Activated CD8-positive, alpha-beta memory T cell treated with anti-CD3 and anti-CD28 coated beads, Interleukin-2, amount 50 U/mL, for 1 hour (primary cell): ENCODE results near the gene MLYCD.

Experiments
- DNase-seq: peaks from one replicate; pipeline ENCODE4 v3.0.0-alpha.2; 2020; ENCODE audit errors: extremely low read depth

The MLYCD gene

GRCh38 chr16:83925957-83926725 lies 27.2 kb downstream of the MLYCD start:
- DNase-seq: no peak

DNA sequence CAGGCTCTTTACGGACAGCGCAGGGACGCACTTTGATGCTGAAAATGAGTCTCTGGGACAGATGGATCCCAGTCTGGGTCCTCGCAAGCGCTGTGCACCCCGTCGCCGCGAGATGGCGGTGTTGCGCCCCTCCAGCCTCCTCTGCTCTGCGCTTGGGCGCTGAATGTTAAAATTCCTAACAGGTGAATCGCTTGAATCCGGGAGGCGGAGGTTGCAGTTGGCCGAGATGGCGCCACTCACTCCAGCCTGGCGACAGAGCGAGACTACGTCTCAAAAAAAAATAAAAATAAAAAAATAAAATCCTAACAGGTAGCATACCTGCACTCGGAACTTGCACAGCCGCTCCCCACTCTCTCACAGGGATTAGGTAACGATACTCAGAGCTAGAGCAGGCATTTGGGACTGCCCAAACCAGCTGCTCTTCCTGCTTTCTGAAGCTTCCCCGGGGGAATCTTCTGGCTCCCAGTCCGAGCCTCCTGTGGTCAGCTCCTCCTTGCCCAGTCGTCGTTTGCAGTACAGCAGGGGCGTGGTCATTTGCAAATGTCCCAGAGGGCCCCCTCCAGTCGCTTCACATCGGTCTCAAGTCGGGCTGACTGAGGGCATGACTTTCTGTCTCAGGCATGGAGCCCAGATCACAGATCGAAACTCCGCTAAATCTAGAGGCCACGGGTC lies 27.9 kb downstream of the MLYCD start:
- no peak for DNase-seq

DNA sequence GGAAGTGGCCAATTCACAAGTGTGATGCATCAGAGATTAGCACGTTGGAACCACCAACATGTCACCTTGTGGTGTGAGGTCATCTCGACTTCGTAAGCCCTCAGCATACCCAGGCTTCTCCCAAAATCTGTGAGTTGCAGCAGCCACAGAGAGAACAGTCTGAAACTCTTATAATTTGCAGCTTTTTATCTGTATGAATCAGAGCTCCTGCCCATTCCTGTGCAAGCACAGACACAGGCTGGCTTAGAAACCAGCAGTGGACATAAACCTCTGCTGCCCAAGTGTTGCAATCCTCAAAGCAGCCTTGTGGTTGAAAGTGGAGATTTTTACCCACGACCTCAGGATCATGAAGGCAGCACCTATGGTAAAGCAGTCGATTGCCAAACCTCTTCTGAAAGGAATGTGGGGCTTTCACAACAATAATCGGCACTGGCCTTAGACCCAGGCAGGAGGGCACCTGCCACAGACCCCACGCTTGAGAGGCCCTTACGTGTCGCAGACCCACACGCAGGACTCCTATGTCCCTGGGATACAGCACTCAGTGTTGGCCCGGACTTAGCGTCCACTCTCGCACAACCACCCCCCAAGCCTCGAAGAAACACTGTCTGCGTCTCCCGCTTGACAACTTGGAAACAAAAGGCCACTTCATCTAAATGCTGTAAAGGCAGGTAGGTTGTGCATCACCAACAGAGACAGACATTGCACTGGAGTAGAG lies 29.6 kb downstream of the MLYCD start:
- no peak for DNase-seq

- no peak for DNase-seq
These were observed 31.1 kb downstream of the MLYCD start for GRCh38 chr16:83929811-83930555.

GRCh38 chr16:83930730-83931500 lies 32.0 kb downstream of the MLYCD start:
- no peak for DNase-seq

- no peak for DNase-seq
These were observed 32.6 kb downstream of the MLYCD start for GRCh38 chr16:83931556-83931955.

DNA sequence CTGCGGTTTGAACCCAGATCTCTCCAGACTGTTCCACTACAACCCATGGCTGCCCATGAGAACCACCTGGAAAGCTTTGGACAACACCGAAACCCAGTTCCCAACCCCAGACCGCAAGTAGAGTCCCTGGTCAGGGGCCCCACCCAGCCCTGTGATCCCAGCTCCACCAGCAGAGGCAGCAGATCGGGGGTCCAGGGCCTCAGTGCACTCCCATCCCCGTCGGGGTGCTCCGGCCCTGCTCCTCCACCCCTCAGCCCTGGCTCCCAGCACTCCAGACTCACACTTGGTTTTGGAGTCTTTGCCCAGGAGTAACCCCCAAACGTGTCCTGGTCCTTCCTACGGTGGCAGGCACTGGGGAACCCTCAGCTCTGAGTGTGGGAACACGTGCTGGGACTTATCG lies 33.4 kb downstream of the MLYCD start:
- DNase-seq: no peak

DNA sequence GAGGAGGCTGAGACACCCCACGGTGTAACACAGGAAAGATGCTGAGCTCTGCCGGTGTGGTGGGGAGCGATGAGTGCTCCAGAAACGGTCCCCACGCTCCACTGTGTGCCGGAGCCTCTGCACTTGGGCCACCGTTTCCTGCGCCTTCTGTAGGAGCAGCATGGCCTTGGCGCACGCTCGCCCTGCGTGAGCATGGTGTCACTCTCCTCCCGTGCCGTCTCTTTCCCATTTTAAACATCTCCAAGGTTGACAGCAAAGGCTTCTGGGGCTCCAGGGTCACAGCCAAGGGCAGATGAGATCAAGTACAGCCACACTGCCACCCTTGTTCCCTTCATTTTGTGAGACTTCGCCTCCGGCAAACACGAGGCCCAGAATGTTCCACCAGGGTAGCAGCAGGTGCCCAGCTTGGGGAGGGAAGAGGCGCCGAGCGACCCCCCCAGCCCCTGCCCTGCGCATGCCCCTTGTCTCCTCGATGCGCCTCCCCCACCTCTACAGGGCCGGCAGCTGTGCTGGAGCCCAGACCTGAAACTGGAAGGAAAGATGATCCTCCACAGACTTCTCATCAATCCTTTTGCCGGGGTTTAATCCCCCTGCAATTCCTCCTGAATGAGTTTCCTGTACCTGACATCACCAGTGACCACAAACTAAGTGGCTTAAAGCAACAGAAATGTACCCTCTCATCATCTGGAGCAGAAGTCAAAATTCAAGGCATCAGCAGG lies 34.2 kb downstream of the MLYCD start:
- DNase-seq: no peak

GRCh38 chr16:83933885-83934683 lies 35.2 kb downstream of the MLYCD start:
- no peak for DNase-seq

- no peak for DNase-seq
These were observed 35.7 kb downstream of the MLYCD start for GRCh38 chr16:83934684-83934977.

- DNase-seq: no peak
These were observed 36.3 kb downstream of the MLYCD start for GRCh38 chr16:83935005-83935857.

DNA sequence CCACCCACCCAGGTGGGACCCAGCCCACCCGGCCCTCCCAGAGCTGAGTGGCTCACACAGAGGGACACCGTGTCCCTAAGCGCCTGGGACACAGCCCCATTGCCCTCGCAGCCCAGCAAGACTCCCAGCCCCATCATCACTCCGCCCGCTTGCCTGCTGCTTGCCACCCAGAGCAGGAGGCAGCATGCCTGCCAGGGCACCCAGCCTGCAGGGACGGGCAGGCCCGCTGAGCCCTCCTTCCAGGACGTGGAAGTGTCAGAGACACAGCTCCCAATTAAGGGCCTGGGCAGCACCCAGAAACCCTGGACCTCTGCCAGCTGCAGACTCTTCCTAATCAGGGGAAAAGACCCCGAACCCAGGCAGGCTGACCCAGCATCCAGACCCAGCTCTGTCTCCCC lies 36.9 kb downstream of the MLYCD start:
- no peak for DNase-seq

GRCh38 chr16:83936581-83937165 lies 37.8 kb downstream of the MLYCD start:
- DNase-seq: no peak

DNA sequence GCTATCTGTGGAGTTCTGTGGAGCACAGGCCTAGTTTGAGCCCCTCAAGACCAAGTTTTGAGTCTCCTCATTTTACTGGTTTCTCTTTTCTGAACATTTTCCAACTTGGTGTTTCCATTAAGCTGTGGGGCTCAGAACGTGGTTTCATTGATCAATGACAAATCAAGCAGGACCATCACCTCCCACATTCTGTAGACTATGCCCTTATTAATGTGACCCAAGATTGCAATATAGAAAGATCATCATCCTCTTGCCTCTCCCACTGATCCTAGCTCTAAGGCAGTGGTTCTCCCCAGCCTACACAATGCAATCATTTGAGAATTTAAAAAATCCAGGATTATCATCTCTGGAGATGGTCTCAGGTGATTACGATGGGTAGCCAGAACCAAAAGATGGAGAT lies 38.4 kb downstream of the MLYCD start:
- no peak for DNase-seq

- no peak for DNase-seq
These were observed 39.3 kb downstream of the MLYCD start for GRCh38 chr16:83937922-83938885.

- DNase-seq: no peak
These were observed 40.4 kb downstream of the MLYCD start for GRCh38 chr16:83939266-83939855.

- no peak for DNase-seq
These were observed 41.2 kb downstream of the MLYCD start for GRCh38 chr16:83940119-83940518.
